Endodermal cell (in vitro differentiated cells): ENCODE results near the gene CDK1. TPM values are rescaled to one million over a fixed set of nuclear protein-coding genes. Genes with fewer than 3 reads are reported as not detected.

Source experiments
- DNase-seq: peaks from one replicate; pipeline ENCODE4 v3.0.0-alpha.2; 2017
- H3K27ac ChIP-seq: 2 replicates; pipeline ENCODE4 v1.5.1; 2013; ENCODE audit warnings: mild to moderate bottlenecking, low read depth, low read length, moderate library complexity
- H3K27me3 ChIP-seq: 2 replicates; pipeline ENCODE4 v1.6.1; 2013; ENCODE audit warnings: mild to moderate bottlenecking, low read length, moderate library complexity; ENCODE audit not compliant: insufficient read depth, control insufficient read depth, poor library complexity, severe bottlenecking
- H3K36me3 ChIP-seq: 2 replicates; pipeline ENCODE4 v1.7.0; 2013; ENCODE audit warnings: mild to moderate bottlenecking, low read length, moderate library complexity; ENCODE audit not compliant: control insufficient read depth, insufficient read depth
- H3K4me1 ChIP-seq: one replicate; pipeline ENCODE4 v1.7.0; 2013; ENCODE audit warnings: low read length; ENCODE audit not compliant: control insufficient read depth, insufficient read depth
- H3K4me3 ChIP-seq: 2 replicates; pipeline ENCODE4 v1.5.1; 2013; ENCODE audit warnings: mild to moderate bottlenecking, low read length, moderate library complexity
- H3K9ac ChIP-seq: 2 replicates; pipeline ENCODE4 v1.6.1; 2013; ENCODE audit warnings: mild to moderate bottlenecking, low read length, moderate library complexity; ENCODE audit not compliant: poor library complexity, severe bottlenecking; ENCODE audit errors: extremely low read depth
- H3K9me3 ChIP-seq: 2 replicates; pipeline ENCODE4 v1.6.1; 2013; ENCODE audit warnings: mild to moderate bottlenecking, low read length, moderate library complexity; ENCODE audit not compliant: control insufficient read depth
- H3K27ac Mint-ChIP-seq: 2 replicates; pipeline ENCODE4 v1.8.0; 2020; ENCODE audit warnings: mixed read lengths
- H3K27me3 Mint-ChIP-seq: 2 replicates; pipeline ENCODE4 v1.8.0; 2021; ENCODE audit warnings: mild to moderate bottlenecking, mixed read lengths; ENCODE audit not compliant: insufficient read depth
- H3K36me3 Mint-ChIP-seq: 2 replicates; pipeline ENCODE4 v1.8.0; 2020; ENCODE audit warnings: low read depth, mixed read lengths
- H3K4me1 Mint-ChIP-seq: 2 replicates; pipeline ENCODE4 v1.8.0; 2020; ENCODE audit warnings: mixed read lengths
- H3K4me3 Mint-ChIP-seq: 2 replicates; pipeline ENCODE4 v1.8.0; 2020; ENCODE audit warnings: mild to moderate bottlenecking, moderate library complexity, mixed read lengths
- H3K9me3 Mint-ChIP-seq: 2 replicates; pipeline ENCODE4 v1.8.0; 2020; ENCODE audit warnings: mild to moderate bottlenecking, mixed read lengths
- WGBS, 2 experiments: methylation state at CpG; one replicate each; pipeline versions ENCODE4 v1.1.5 to v1.1.7; 2013; ENCODE audit warnings: missing lambda C conversion rate in 2 of 2, mixed read lengths in 1 of 2; ENCODE audit not compliant: insufficient coverage in 1 of 2, insufficient read length in 1 of 2; 5-methylcytosine and 5-hydroxymethylcytosine counted together
- total RNA-seq, 2 donors: library from RNA; stranded (reverse); fragmentation: NEBNext Ultra II Directional in 1 of 2; extraction: Animal tissue kit (Norgen Biotek cat#: 25700) in 1 of 2; gene quantifications; 2 replicates in 1 of 2; 3 replicates in 1 of 2; pipeline ENCODE4 v1.2.1, GENCODE V29; 2021
- TF ChIP-seq, protein P1 (sequence below): fragments of 200-600 bp; sonication (generic); conservative IDR thresholded peaks from 2 replicates; pipeline ENCODE4 v1.5.0; 2021; ENCODE audit warnings: antibody characterized with exemption, mild to moderate bottlenecking

CDK1 gene
- total RNA-seq, 2 donors from 2014 or later = 78.3 to 145 TPM

DNA sequence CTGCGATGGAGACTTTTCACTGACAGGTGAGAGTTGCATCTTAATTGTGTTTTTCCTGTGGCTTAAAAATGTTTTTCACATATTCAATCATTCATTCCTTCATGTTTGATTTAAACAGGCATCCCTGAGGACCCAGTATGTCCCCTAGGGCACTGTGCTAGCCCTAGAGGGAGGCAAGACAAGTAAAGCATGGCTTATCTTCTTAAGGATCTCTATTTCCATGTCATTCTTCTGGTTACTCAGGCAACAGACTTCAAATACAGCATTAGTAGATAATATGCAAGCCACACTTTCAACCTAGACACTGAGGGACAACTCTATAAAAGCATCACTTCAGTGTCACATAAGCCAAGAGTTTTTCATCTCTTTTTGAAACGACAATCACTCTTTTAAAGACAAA is 29.2 kb downstream of the CDK1 start:
- no peaks in the 10 kb centered on the region for H3K27me3 Mint-ChIP-seq
- H3K9me3 Mint-ChIP-seq = no peaks in the 10 kb centered on the region
- WGBS, 2 experiments = 78 to 92% methylated on average over 1 to 2 of the region's 2 CpGs

DNA sequence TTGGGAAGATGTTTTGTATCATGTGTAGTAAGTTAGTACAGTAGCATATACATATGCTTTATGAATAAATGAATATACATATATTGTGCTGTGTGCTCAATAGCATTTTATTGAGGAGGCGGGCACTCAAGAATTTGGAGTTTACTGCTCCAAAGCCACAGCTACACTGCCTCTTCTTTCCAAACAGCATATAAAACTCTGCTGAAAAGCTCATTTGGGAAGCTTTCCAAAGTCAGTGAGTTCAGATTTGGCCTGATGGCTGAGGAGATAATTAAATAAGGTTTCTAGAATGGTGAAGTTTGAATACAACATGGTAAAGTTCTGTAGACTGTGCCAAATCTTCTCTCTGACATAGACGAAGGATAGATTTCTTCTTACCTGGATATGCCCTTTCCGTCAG is 29.8 kb downstream of the CDK1 start:
- H3K36me3 Mint-ChIP-seq = no peaks in the 10 kb centered on the region
- Histone ChIP-seq H3K36me3 (no peaks in the 10 kb centered on the region), H3K9ac (no peak overlapping the region), H3K27me3 (no peaks in the 10 kb centered on the region), H3K4me1 (no peaks in the 10 kb centered on the region), H3K27ac (no peak overlapping the region), H3K9me3 (no peaks in the 10 kb centered on the region), H3K4me3 (no peak overlapping the region)
- H3K27ac Mint-ChIP-seq = no peak overlapping the region
- H3K4me1 Mint-ChIP-seq = peaks cover 8% of the 10 kb centered on the region
- WGBS, 2 experiments = 73 to 100% methylated on average over 1 to 3 of the region's 3 CpGs
- TF ChIP-seq, protein P1, sequence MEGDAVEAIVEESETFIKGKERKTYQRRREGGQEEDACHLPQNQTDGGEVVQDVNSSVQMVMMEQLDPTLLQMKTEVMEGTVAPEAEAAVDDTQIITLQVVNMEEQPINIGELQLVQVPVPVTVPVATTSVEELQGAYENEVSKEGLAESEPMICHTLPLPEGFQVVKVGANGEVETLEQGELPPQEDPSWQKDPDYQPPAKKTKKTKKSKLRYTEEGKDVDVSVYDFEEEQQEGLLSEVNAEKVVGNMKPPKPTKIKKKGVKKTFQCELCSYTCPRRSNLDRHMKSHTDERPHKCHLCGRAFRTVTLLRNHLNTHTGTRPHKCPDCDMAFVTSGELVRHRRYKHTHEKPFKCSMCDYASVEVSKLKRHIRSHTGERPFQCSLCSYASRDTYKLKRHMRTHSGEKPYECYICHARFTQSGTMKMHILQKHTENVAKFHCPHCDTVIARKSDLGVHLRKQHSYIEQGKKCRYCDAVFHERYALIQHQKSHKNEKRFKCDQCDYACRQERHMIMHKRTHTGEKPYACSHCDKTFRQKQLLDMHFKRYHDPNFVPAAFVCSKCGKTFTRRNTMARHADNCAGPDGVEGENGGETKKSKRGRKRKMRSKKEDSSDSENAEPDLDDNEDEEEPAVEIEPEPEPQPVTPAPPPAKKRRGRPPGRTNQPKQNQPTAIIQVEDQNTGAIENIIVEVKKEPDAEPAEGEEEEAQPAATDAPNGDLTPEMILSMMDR = no peak
- H3K27me3 Mint-ChIP-seq = no peaks in the 10 kb centered on the region
- no peak overlapping the region for H3K4me3 Mint-ChIP-seq
- no peaks in the 10 kb centered on the region for H3K9me3 Mint-ChIP-seq
- no peak for DNase-seq

More for the DNA sequence above, 29.2 kb downstream of the CDK1 start:
- no peak overlapping the region for H3K27ac Mint-ChIP-seq
- H3K36me3 Mint-ChIP-seq = no peaks in the 10 kb centered on the region
- no peak overlapping the region for H3K4me3 ChIP-seq
- H3K36me3 ChIP-seq = no peaks in the 10 kb centered on the region
- no peak overlapping the region for H3K27ac ChIP-seq
- H3K27me3 ChIP-seq = no peaks in the 10 kb centered on the region
- H3K9me3 ChIP-seq = no peaks in the 10 kb centered on the region
- no peaks in the 10 kb centered on the region for H3K4me1 ChIP-seq
- peaks cover 8% of the 10 kb centered on the region for H3K4me1 Mint-ChIP-seq
- no peak overlapping the region for H3K4me3 Mint-ChIP-seq
- DNase-seq = no peak
- H3K9ac ChIP-seq = no peak overlapping the region
- TF ChIP-seq, protein P1 = no peak

DNA sequence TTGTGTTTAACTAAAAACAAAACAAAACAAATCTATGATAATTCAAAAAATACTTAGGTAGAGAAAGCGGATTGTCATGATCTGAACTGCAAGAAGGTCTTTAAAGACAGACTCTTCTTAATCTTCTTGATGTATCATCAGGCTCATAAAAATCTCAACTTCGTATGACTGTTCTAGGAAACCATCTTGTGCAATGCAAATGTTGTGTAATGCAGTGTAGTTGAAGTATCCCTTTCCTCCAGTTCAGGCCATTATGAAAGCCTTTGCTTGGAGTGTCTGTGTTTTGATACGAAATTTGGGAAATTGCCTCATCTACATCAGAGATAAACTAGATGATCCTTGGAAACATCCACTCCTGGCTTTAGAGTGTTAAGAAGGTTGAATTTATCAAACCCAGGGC is 30.9 kb downstream of the CDK1 start:
- H3K9ac ChIP-seq = no peak overlapping the region
- no peaks in the 10 kb centered on the region for H3K9me3 ChIP-seq
- Mint-ChIP-seq H3K4me1 (peaks cover 8% of the 10 kb centered on the region), H3K36me3 (no peaks in the 10 kb centered on the region), H3K27me3 (no peaks in the 10 kb centered on the region), H3K9me3 (no peaks in the 10 kb centered on the region), H3K27ac (no peak overlapping the region), H3K4me3 (no peak overlapping the region)
- TF ChIP-seq, protein P1 = no peak
- no peak overlapping the region for H3K4me3 ChIP-seq
- H3K27me3 ChIP-seq = no peaks in the 10 kb centered on the region
- H3K36me3 ChIP-seq = no peaks in the 10 kb centered on the region
- no peak for DNase-seq
- H3K27ac ChIP-seq = no peak overlapping the region
- no peaks in the 10 kb centered on the region for H3K4me1 ChIP-seq
- WGBS, 2 experiments = 91 to 100% methylated on average over 1 to 3 of the region's 3 CpGs
